GM12878 (cell line): ENCODE data around the gene ATAD2B. TPM values are rescaled to one million over a fixed set of nuclear protein-coding genes. Genes with fewer than 3 reads are reported as not detected.

Experiments
- ATAC-seq: fragments of 200-7000 bp; cut with Tn5 transposase; 3 replicates; pipeline ENCODE4 v1.9.1; 2020; ENCODE audit warnings: mild to moderate bottlenecking, moderate library complexity
- BruUV-seq: library from RNA; stranded (reverse); fragments of 400-500 nt; replicated peaks from 2 replicates; lab custom pipeline; 2021; lab: Mats Ljungman, UMichigan
- CTCF ChIA-PET: fragments of 300-600 bp; sonication (Branson Sonifier 250); formaldehyde crosslinking; extraction: SDS; loops from one replicate; lab custom pipeline; 2021; ENCODE audit warnings: inconsistent platforms; lab: Yijun Ruan, JAX
- POLR2A ChIA-PET: fragments of 350-600 bp; formaldehyde crosslinking; extraction: SDS; loops from one replicate; lab custom pipeline; 2021; ENCODE audit warnings: inconsistent platforms; lab: Charles Lee
- RAD21 ChIA-PET: fragments of 300-600 bp; sonication (Branson Sonifier 250); formaldehyde crosslinking; loops from one replicate; lab custom pipeline; 2023; ENCODE audit warnings: antibody characterized with exemption; ENCODE audit not compliant: unreplicated experiment; lab: Charles Lee
- SMC1A ChIA-PET: fragments of 300-600 bp; sonication (Branson Sonifier 250); formaldehyde crosslinking; loops from one replicate; lab custom pipeline; 2023; ENCODE audit not compliant: unreplicated experiment, uncharacterized antibody; lab: Charles Lee
- DNase-seq: peaks from one replicate; pipeline ENCODE4 v3.0.0-alpha.2; 2011; ENCODE audit warnings: low read depth, low spot score
- FAIRE-seq: peaks from 3 replicates; lab custom pipeline; 2011; peaks lifted over from hg19 to GRCh38; lab: Jason Lieb, UNC
- H2AFZ ChIP-seq: 2 replicates; pipeline ENCODE4 v1.6.0; 2011; ENCODE audit warnings: low read depth, low read length, control low read depth; ENCODE audit not compliant: control insufficient read depth
- H3K27ac ChIP-seq: 2 replicates; pipeline ENCODE4 v1.5.1; 2011; ENCODE audit warnings: control low read depth; ENCODE audit not compliant: control insufficient read depth, insufficient read depth
- H3K27me3 ChIP-seq, 2 experiments: replicated peaks in 1 of 2; 2 replicates each; pipeline versions ENCODE4 v1.6.0 to v1.6.1; 2011; ENCODE audit warnings: low read length in 1 of 2; ENCODE audit not compliant: control insufficient read depth in 2 of 2, insufficient read depth in 2 of 2
- H3K36me3 ChIP-seq, 2 experiments: 2 replicates each; pipeline ENCODE4 v1.5.1; 2011; ENCODE audit warnings: low read length in 1 of 2; ENCODE audit not compliant: control insufficient read depth in 2 of 2, insufficient read depth in 2 of 2
- H3K4me1 ChIP-seq: 2 replicates; pipeline ENCODE4 v1.6.1; 2011; ENCODE audit warnings: mild to moderate bottlenecking, low read length, moderate library complexity, mixed read lengths; ENCODE audit not compliant: control insufficient read depth, insufficient read depth
- H3K4me2 ChIP-seq: 2 replicates; pipeline ENCODE4 v1.6.0; 2011; ENCODE audit warnings: control low read depth; ENCODE audit not compliant: control insufficient read depth, insufficient read depth
- H3K4me3 ChIP-seq: fragments of 200-600 bp; sonication (generic); 2 replicates; pipeline ENCODE4 v1.5.1; 2016
- H3K79me2 ChIP-seq: 2 replicates; pipeline ENCODE4 v1.6.0; 2011; ENCODE audit warnings: low read length; ENCODE audit not compliant: control insufficient read depth, insufficient read depth
- H3K9ac ChIP-seq: 2 replicates; pipeline ENCODE4 v1.8.0; 2011; ENCODE audit warnings: low read length, control low read depth, mixed read lengths; ENCODE audit not compliant: control insufficient read depth, insufficient read depth
- H3K9me3 ChIP-seq: replicated peaks from 3 replicates; pipeline ENCODE4 v1.5.1; 2011; ENCODE audit warnings: mild to moderate bottlenecking, low read length; ENCODE audit not compliant: control insufficient read depth, insufficient read depth
- H4K20me1 ChIP-seq: 2 replicates; pipeline ENCODE4 v1.6.0; 2011; ENCODE audit not compliant: control insufficient read depth, insufficient read depth
- BCL3 ChIP-seq: IDR thresholded peaks from 2 replicates; pipeline ENCODE4 v1.6.1; 2011; ENCODE audit warnings: borderline replicate concordance, low read depth, mild to moderate bottlenecking, moderate library complexity, low read length; ENCODE audit not compliant: insufficient read depth, poor library complexity, severe bottlenecking
- FOXM1 ChIP-seq: IDR thresholded peaks from 2 replicates; pipeline ENCODE4 v1.6.1; 2012; ENCODE audit warnings: low read depth, mild to moderate bottlenecking, inconsistent platforms, low read length, moderate library complexity
- GABPA ChIP-seq: IDR thresholded peaks from 2 replicates; pipeline ENCODE4 v1.6.1; 2014; ENCODE audit warnings: antibody characterized with exemption, low read depth, mild to moderate bottlenecking, inconsistent platforms
- HSF1 ChIP-seq: fragments of 150-350 bp; IDR thresholded peaks from 2 replicates; pipeline ENCODE4 v1.6.1; 2014; ENCODE audit warnings: mild to moderate bottlenecking, low read depth, low read length
- KLF5 ChIP-seq: fragments of 450-650 bp; IDR thresholded peaks from 2 replicates; pipeline ENCODE4 v1.6.1; 2014; ENCODE audit warnings: mild to moderate bottlenecking; ENCODE audit not compliant: partially characterized antibody
- MEF2A ChIP-seq: IDR thresholded peaks from 2 replicates; pipeline ENCODE4 v1.6.1; 2011; ENCODE audit warnings: low read depth, mild to moderate bottlenecking, low read length, moderate library complexity; ENCODE audit not compliant: insufficient read depth
- MTA2 ChIP-seq: fragments of 450-650 bp; IDR thresholded peaks from 2 replicates; pipeline ENCODE4 v1.6.1; 2016; ENCODE audit warnings: low read depth, mild to moderate bottlenecking, moderate library complexity
- MTA3 ChIP-seq: IDR thresholded peaks from 2 replicates; pipeline ENCODE4 v1.6.1; 2012; ENCODE audit warnings: low read length, inconsistent platforms, borderline replicate concordance
- NFIC ChIP-seq: IDR thresholded peaks from 2 replicates; pipeline ENCODE4 v1.6.1; 2012; ENCODE audit warnings: low read depth, mild to moderate bottlenecking, inconsistent platforms, low read length, moderate library complexity
- NFYA ChIP-seq: IDR thresholded peaks from 2 replicates; pipeline ENCODE4 v1.6.1; 2011; ENCODE audit warnings: low read depth, mild to moderate bottlenecking, low read length, improper control_type of control experiment, borderline replicate concordance
- RELB ChIP-seq: fragments of 450-650 bp; IDR thresholded peaks from 2 replicates; pipeline ENCODE4 v1.6.1; 2017; ENCODE audit warnings: low read depth, mild to moderate bottlenecking, moderate library complexity
- SMAD5 ChIP-seq: IDR thresholded peaks from 2 replicates; pipeline ENCODE4 v1.6.1; 2016; ENCODE audit warnings: antibody characterized with exemption, low read depth
- STAT3 ChIP-seq: IDR thresholded peaks from 2 replicates; pipeline ENCODE4 v1.6.1; 2011; ENCODE audit warnings: low read depth, low read length, improper control_type of control experiment
- ZBTB33 ChIP-seq: fragments of 450-650 bp; IDR thresholded peaks from 2 replicates; pipeline ENCODE4 v1.6.1; 2017; ENCODE audit warnings: mild to moderate bottlenecking
- WGBS: methylation state at CpG from one replicate; pipeline ENCODE4 v1.1.6; 2016; ENCODE audit warnings: low lambda C conversion rate; ENCODE audit not compliant: insufficient replicate concordance, insufficient coverage; ENCODE audit errors: missing lambda C conversion rate; 5-methylcytosine and 5-hydroxymethylcytosine counted together
- in situ Hi-C: fragments of 300-500 bp; cut with MboI; formaldehyde crosslinking; loops from 9 replicates; pipeline ENCODE4 v1.14.3; 2018; ENCODE audit warnings: mixed read lengths
- intact Hi-C: fragments of 100-400 bp; cut with micrococcal nuclease; formaldehyde crosslinking; loops from one replicate; pipeline ENCODE4 v1.14.2; 2022; ENCODE audit not compliant: unreplicated experiment
- polyA plus RNA-seq, 11 experiments: library from polyadenylated mRNA; depleted of rRNA in 4 of 11; unstranded in 6 of 11; stranded (reverse) in 5 of 11; fragments of >200 nt; fragmentation: Nextera tagmentation in 4 of 11; fragmentation: Illumina TruSeq in 1 of 11; extraction: Ambion mirVana in 4 of 11; extraction: Trizol in 1 of 11; gene quantifications; 1 replicate in 1 of 11; 2 replicates in 10 of 11; pipeline versions ENCODE4 v1.2.1 to v1.2.3, GENCODE V29; 2011 to 2016; ENCODE audit warnings: inconsistent platforms in 2 of 11, missing spikeins in 2 of 11, low read depth in 1 of 11
- total RNA-seq, 4 experiments: library from RNA; depleted of rRNA in 3 of 4; stranded (reverse); fragments of >200 nt in 3 of 4; fragmentation: Illumina TruSeq in 1 of 4; extraction: Trizol in 1 of 4; gene quantifications; 2 replicates each; pipeline versions ENCODE4 v1.2.1 to v1.2.3, GENCODE V29; 2013 to 2021

ATAD2B gene
- total and polyA plus RNA-seq, 10 of the 15 experiments (the other 5 are each of a cell fraction or from before 2014, with no cell fraction given) = 3.6 to 29.9 (median 16.8) TPM

GRCh38 chr2:23843051-23843976, 83.6 kb downstream of the ATAD2B start:
- Histone ChIP-seq H3K27ac (no peak overlapping the region), H3K4me3 (no peak overlapping the region), H3K27me3 (no peaks in the 10 kb centered on the region), H3K9me3 (peaks cover 6% of the 10 kb centered on the region), H3K9ac (no peak overlapping the region), H3K4me2 (no peak overlapping the region), H3K36me3 (peaks cover 2 to 7% of the 10 kb centered on the region in 2 experiments; a peak in 3 of 4 replicates), H2AFZ (no peak overlapping the region)
- ChIA-PET SMC1A (interaction anchor here (0.7 to 1.6 kb wide), 5 partner anchors 11 to 23 kb away, joined by 3 to 10 read pairs (median 3); no protein-coding TSS in a partner anchor), CTCF (interaction anchor here (0.9 to 1.9 kb wide), 4 partner anchors 12 to 241 kb away, joined by 3 to 10 read pairs (median 4); no protein-coding TSS in a partner anchor), RAD21 (interaction anchor here (0.6 to 1.7 kb wide), 3 partner anchors 8 to 84 kb away, joined by 3 to 5 read pairs (median 3); no protein-coding TSS in a partner anchor)
- DNase-seq = no peak
- intact Hi-C loops = no loop called here
- no peak for FAIRE-seq
- BruUV-seq = no TSS peak
- ATAC-seq = no peak
- 98% methylated on average over 7 of the region's 7 CpGs for WGBS
- TF ChIP-seq KLF5 = no peak
- TF ChIP-seq MEF2A = no peak
- TF ChIP-seq HSF1 = no peak
- no peak for TF ChIP-seq BCL3
- TF ChIP-seq ZBTB33 = no peak
- no peak for TF ChIP-seq MTA3
- TF ChIP-seq FOXM1 = no peak
- TF ChIP-seq NFIC = no peak
- TF ChIP-seq STAT3 = no peak
- no peak for TF ChIP-seq MTA2
- TF ChIP-seq RELB = no peak
- TF ChIP-seq GABPA = no peak
- no peak for TF ChIP-seq NFYA
- no peak for TF ChIP-seq SMAD5
- TF ChIP-seq, all 136 proteins: peak for 0
- POLR2A ChIA-PET = interaction anchor here (0.6 to 1.0 kb wide), 2 partner anchors 82 to 171 kb away, joined by 3 read pairs; no protein-coding TSS in a partner anchor
- Histone ChIP-seq H3K79me2 (no peaks in the 10 kb centered on the region; the same call in none of the 2 replicates), H4K20me1 (no peaks in the 10 kb centered on the region), H3K4me1 (peaks cover 2% of the 10 kb centered on the region; the same call in 1 of the 2 replicates)
- in situ Hi-C loops = no loop called here
